Measurements from ENCODE around the gene FFAR4.

The FFAR4 gene

GRCh38 chr10:93579089-93579488 lies 12.6 kb downstream of the FFAR4 start:
- Histone ChIP-seq H3K9me3 (ENCODE audit: low read length) (no peaks in the 10 kb centered on the region), H3K4me3 (ENCODE audit: low read length) (no peak overlapping the region), H3K36me3 (ENCODE audit: insufficient read depth, low read length) (no peaks in the 10 kb centered on the region), H3K4me1 (ENCODE audit: insufficient read depth, low read length) (peaks cover 9% of the 10 kb centered on the region), H3K27me3 (ENCODE audit: insufficient read depth, low read length) (no peaks in the 10 kb centered on the region), H2AFZ (ENCODE audit: low read depth, low read length) (no peak overlapping the region)

- H3K4me3 ChIP-seq (ENCODE audit: low read length) = no peak overlapping the region
- peaks cover 9% of the 10 kb centered on the region for H3K4me1 ChIP-seq (ENCODE audit: insufficient read depth, low read length)
Measured at GRCh38 chr10:93579985-93580711, 13.7 kb downstream of the FFAR4 start.

GRCh38 chr10:93580828-93581227 lies 14.4 kb downstream of the FFAR4 start:
- no peak overlapping the region for H3K4me3 ChIP-seq (ENCODE audit: low read length)
- no peaks in the 10 kb centered on the region for H3K9me3 ChIP-seq (ENCODE audit: low read length)
- H2AFZ ChIP-seq (ENCODE audit: low read depth, low read length) = no peak overlapping the region
- H3K4me1 ChIP-seq (ENCODE audit: insufficient read depth, low read length) = peaks cover 9% of the 10 kb centered on the region
- no peaks in the 10 kb centered on the region for H3K36me3 ChIP-seq (ENCODE audit: insufficient read depth, low read length)
- peaks cover 5% of the 10 kb centered on the region for H3K27me3 ChIP-seq (ENCODE audit: insufficient read depth, low read length)

More at GRCh38 chr10:93579985-93580711, 13.7 kb downstream of the FFAR4 start:
- no peaks in the 10 kb centered on the region for H3K36me3 ChIP-seq (ENCODE audit: insufficient read depth, low read length)
- no peak overlapping the region for H2AFZ ChIP-seq (ENCODE audit: low read depth, low read length)
- H3K9me3 ChIP-seq (ENCODE audit: low read length) = no peaks in the 10 kb centered on the region
- H3K27me3 ChIP-seq (ENCODE audit: insufficient read depth, low read length) = no peaks in the 10 kb centered on the region

- peaks cover 17% of the 10 kb centered on the region for H3K27me3 ChIP-seq (ENCODE audit: insufficient read depth, low read length)
- H2AFZ ChIP-seq (ENCODE audit: low read depth, low read length) = no peak overlapping the region
- peaks cover 9% of the 10 kb centered on the region for H3K4me1 ChIP-seq (ENCODE audit: insufficient read depth, low read length)
- no peaks in the 10 kb centered on the region for H3K9me3 ChIP-seq (ENCODE audit: low read length)
- H3K4me3 ChIP-seq (ENCODE audit: low read length) = no peak overlapping the region
- H3K36me3 ChIP-seq (ENCODE audit: insufficient read depth, low read length) = no peaks in the 10 kb centered on the region
Measured at GRCh38 chr10:93584445-93584844, 18.0 kb downstream of the FFAR4 start.

- peaks cover 17% of the 10 kb centered on the region for H3K27me3 ChIP-seq (ENCODE audit: insufficient read depth, low read length)
- no peaks in the 10 kb centered on the region for H3K9me3 ChIP-seq (ENCODE audit: low read length)
- no peak overlapping the region for H3K4me3 ChIP-seq (ENCODE audit: low read length)
- no peaks in the 10 kb centered on the region for H3K4me1 ChIP-seq (ENCODE audit: insufficient read depth, low read length)
- no peaks in the 10 kb centered on the region for H3K36me3 ChIP-seq (ENCODE audit: insufficient read depth, low read length)
- H2AFZ ChIP-seq (ENCODE audit: low read depth, low read length) = no peak overlapping the region
Measured at GRCh38 chr10:93589648-93590562, 23.4 kb downstream of the FFAR4 start.

- H3K4me3 ChIP-seq (ENCODE audit: low read length) = no peak overlapping the region
- H3K4me1 ChIP-seq (ENCODE audit: insufficient read depth, low read length) = no peaks in the 10 kb centered on the region
- peaks cover 14% of the 10 kb centered on the region for H3K27me3 ChIP-seq (ENCODE audit: insufficient read depth, low read length)
- no peak overlapping the region for H2AFZ ChIP-seq (ENCODE audit: low read depth, low read length)
- H3K9me3 ChIP-seq (ENCODE audit: low read length) = no peaks in the 10 kb centered on the region
- no peaks in the 10 kb centered on the region for H3K36me3 ChIP-seq (ENCODE audit: insufficient read depth, low read length)
Measured at GRCh38 chr10:93590638-93591037, 24.2 kb downstream of the FFAR4 start.

GRCh38 chr10:93591065-93591808 lies 24.8 kb downstream of the FFAR4 start:
- Histone ChIP-seq H3K36me3 (ENCODE audit: insufficient read depth, low read length) (no peaks in the 10 kb centered on the region), H3K4me3 (ENCODE audit: low read length) (no peak overlapping the region), H3K27me3 (ENCODE audit: insufficient read depth, low read length) (peaks cover 12% of the 10 kb centered on the region), H3K9me3 (ENCODE audit: low read length) (no peaks in the 10 kb centered on the region), H3K4me1 (ENCODE audit: insufficient read depth, low read length) (no peaks in the 10 kb centered on the region), H2AFZ (ENCODE audit: low read depth, low read length) (no peak overlapping the region)

GRCh38 chr10:93593254-93593653 lies 26.8 kb downstream of the FFAR4 start:
- H3K4me1 ChIP-seq (ENCODE audit: insufficient read depth, low read length) = no peaks in the 10 kb centered on the region
- H3K36me3 ChIP-seq (ENCODE audit: insufficient read depth, low read length) = no peaks in the 10 kb centered on the region
- no peak overlapping the region for H2AFZ ChIP-seq (ENCODE audit: low read depth, low read length)
- peaks cover 12% of the 10 kb centered on the region for H3K27me3 ChIP-seq (ENCODE audit: insufficient read depth, low read length)
- H3K9me3 ChIP-seq (ENCODE audit: low read length) = no peaks in the 10 kb centered on the region
- H3K4me3 ChIP-seq (ENCODE audit: low read length) = no peak overlapping the region

- peaks cover 14% of the 10 kb centered on the region for H3K27me3 ChIP-seq (ENCODE audit: insufficient read depth, low read length)
- H3K36me3 ChIP-seq (ENCODE audit: insufficient read depth, low read length) = no peaks in the 10 kb centered on the region
- H3K4me1 ChIP-seq (ENCODE audit: insufficient read depth, low read length) = no peaks in the 10 kb centered on the region
- H3K9me3 ChIP-seq (ENCODE audit: low read length) = no peaks in the 10 kb centered on the region
- no peak overlapping the region for H2AFZ ChIP-seq (ENCODE audit: low read depth, low read length)
- no peak overlapping the region for H3K4me3 ChIP-seq (ENCODE audit: low read length)
Measured at GRCh38 chr10:93593749-93594148, 27.3 kb downstream of the FFAR4 start.

GRCh38 chr10:93594518-93594917 lies 28.1 kb downstream of the FFAR4 start:
- Histone ChIP-seq H3K9me3 (ENCODE audit: low read length) (no peaks in the 10 kb centered on the region), H3K4me3 (ENCODE audit: low read length) (no peak overlapping the region), H3K27me3 (ENCODE audit: insufficient read depth, low read length) (peaks cover 14% of the 10 kb centered on the region), H3K36me3 (ENCODE audit: insufficient read depth, low read length) (no peaks in the 10 kb centered on the region), H2AFZ (ENCODE audit: low read depth, low read length) (no peak overlapping the region), H3K4me1 (ENCODE audit: insufficient read depth, low read length) (no peaks in the 10 kb centered on the region)

- Histone ChIP-seq H3K36me3 (ENCODE audit: insufficient read depth, low read length) (no peaks in the 10 kb centered on the region), H3K4me1 (ENCODE audit: insufficient read depth, low read length) (no peaks in the 10 kb centered on the region), H3K4me3 (ENCODE audit: low read length) (no peak overlapping the region), H2AFZ (ENCODE audit: low read depth, low read length) (no peak overlapping the region), H3K27me3 (ENCODE audit: insufficient read depth, low read length) (peaks cover 25% of the 10 kb centered on the region), H3K9me3 (ENCODE audit: low read length) (peaks cover 3% of the 10 kb centered on the region)
Measured at GRCh38 chr10:93595378-93596161, 29.1 kb downstream of the FFAR4 start.

GRCh38 chr10:93596539-93596938 lies 30.1 kb downstream of the FFAR4 start:
- peaks cover 33% of the 10 kb centered on the region for H3K27me3 ChIP-seq (ENCODE audit: insufficient read depth, low read length)
- H3K9me3 ChIP-seq (ENCODE audit: low read length) = peaks cover 3% of the 10 kb centered on the region
- H2AFZ ChIP-seq (ENCODE audit: low read depth, low read length) = no peak overlapping the region
- H3K36me3 ChIP-seq (ENCODE audit: insufficient read depth, low read length) = no peaks in the 10 kb centered on the region
- H3K4me1 ChIP-seq (ENCODE audit: insufficient read depth, low read length) = peaks cover 3% of the 10 kb centered on the region
- no peak overlapping the region for H3K4me3 ChIP-seq (ENCODE audit: low read length)

Measured in neuron (in vitro differentiated cells).